Stimulated activated CD4-positive, alpha-beta T cell treated with anti-CD3 and anti-CD28 coated beads, TNF-alpha, amount 100 ng/mL, for 1 hour (primary cell): ENCODE results near the gene ZNF486.
A peak's percentile ranks its signal among the peaks of the same experiment; 100 is the strongest.
"Not testable (repeated sequence)": the region's sequence is repeated elsewhere in the genome, so short reads cannot be mapped to it uniquely, and the experiment has no call there.

Experiments
- DNase-seq, 3 donors: peaks; one replicate each; pipeline ENCODE4 v3.0.0-alpha.2; 2020; ENCODE audit warnings: low read depth in 3 of 3, low spot score in 1 of 3

Gene ZNF486

GRCh38 chr19:20167020-20167644 is at the start of gene ZNF486:
ZNF486 (plus strand) TSS chr19:20167214; CDS start chr19:20167331, 117 bp downstream.
- peak; percentile 75 to 78 (median 78) for DNase-seq

- DNase-seq = not testable (repeated sequence)
Observed at GRCh38 chr19:20118064-20118839, 48.8 kb upstream of the ZNF486 start.

GRCh38 chr19:20124879-20125278 is 42.1 kb upstream of the ZNF486 start:
- DNase-seq = no peak

- not testable (repeated sequence) for DNase-seq
Observed at GRCh38 chr19:20132933-20133332, 34.1 kb upstream of the ZNF486 start.

- not testable (repeated sequence) for DNase-seq
Observed at GRCh38 chr19:20137714-20138113, 29.3 kb upstream of the ZNF486 start.

GRCh38 chr19:20151617-20152145 is 15.3 kb upstream of the ZNF486 start:
- DNase-seq = no peak

GRCh38 chr19:20152506-20152905 is 14.5 kb upstream of the ZNF486 start:
- not testable (repeated sequence) for DNase-seq

- DNase-seq = no peak
Observed at GRCh38 chr19:20153281-20153680, 13.7 kb upstream of the ZNF486 start.

- DNase-seq = no peak
Observed at GRCh38 chr19:20154636-20155035, 12.4 kb upstream of the ZNF486 start.

- no peak for DNase-seq
Observed at GRCh38 chr19:20162821-20163220, 4.2 kb upstream of the ZNF486 start.

- DNase-seq = no peak
Observed at GRCh38 chr19:20164456-20164855, 2.6 kb upstream of the ZNF486 start.

- DNase-seq = no peak
Observed at GRCh38 chr19:20165971-20166592, 932 bp upstream of the ZNF486 start.

GRCh38 chr19:20167651-20168122 is 673 bp downstream of the ZNF486 start:
- DNase-seq = no peak

GRCh38 chr19:20171285-20171684 is 4.3 kb downstream of the ZNF486 start:
- no peak for DNase-seq

GRCh38 chr19:20175848-20176247 is 8.8 kb downstream of the ZNF486 start:
- DNase-seq = not testable (repeated sequence)

- not testable (repeated sequence) for DNase-seq
Observed at GRCh38 chr19:20179956-20180355, 12.9 kb downstream of the ZNF486 start.

- DNase-seq = no peak
Observed at GRCh38 chr19:20182222-20182785, 15.3 kb downstream of the ZNF486 start.

GRCh38 chr19:20186174-20186573 is 19.2 kb downstream of the ZNF486 start:
- no peak for DNase-seq

GRCh38 chr19:20197747-20198146 is 30.7 kb downstream of the ZNF486 start:
- no peak for DNase-seq

GRCh38 chr19:20209051-20209450 is 42.0 kb downstream of the ZNF486 start:
- no peak for DNase-seq

GRCh38 chr19:20214366-20214765 is 47.4 kb downstream of the ZNF486 start:
- DNase-seq = not testable (repeated sequence)
